HG02588 (cell line): ENCODE data around the gene MROH7.

Source experiments
- ATAC-seq: cut with Tn5 transposase; IDR thresholded peaks from one replicate; pipeline ENCODE4 v1.9.1; 2021; ENCODE audit warnings: mild to moderate bottlenecking, moderate library complexity; ENCODE audit not compliant: unreplicated experiment

Gene MROH7

DNA sequence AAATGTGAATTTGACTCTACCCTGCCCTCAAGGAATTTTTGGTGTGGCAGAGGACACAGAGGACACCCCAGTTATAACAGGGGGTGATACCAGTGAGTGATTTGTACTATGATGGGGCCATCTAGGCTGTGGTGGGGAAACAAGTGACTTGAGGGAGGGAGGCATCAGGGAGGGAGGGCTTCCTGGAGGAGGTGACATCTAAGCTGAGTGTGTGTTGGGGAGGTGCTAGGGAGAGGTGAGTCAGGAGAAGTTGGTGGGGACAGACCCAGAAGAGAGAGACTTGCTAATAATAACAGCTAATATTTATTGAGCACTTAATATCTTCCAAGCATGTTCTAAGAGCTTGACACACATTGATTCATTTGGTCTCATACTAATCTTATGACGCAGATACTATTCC is 54.2 kb downstream of the MROH7 start:
- ATAC-seq = no peak

- ATAC-seq = no peak
Measured at GRCh38 chr1:54696262-54696661, 54.7 kb downstream of the MROH7 start.

GRCh38 chr1:54697896-54698295 is 56.3 kb downstream of the MROH7 start:
- ATAC-seq = no peak

- no peak for ATAC-seq
Measured at GRCh38 chr1:54698346-54698745, 56.8 kb downstream of the MROH7 start.

GRCh38 chr1:54699936-54700525 is 58.4 kb downstream of the MROH7 start:
- no peak for ATAC-seq

- ATAC-seq = no peak
Measured at GRCh38 chr1:54701066-54701465, 59.5 kb downstream of the MROH7 start.

DNA sequence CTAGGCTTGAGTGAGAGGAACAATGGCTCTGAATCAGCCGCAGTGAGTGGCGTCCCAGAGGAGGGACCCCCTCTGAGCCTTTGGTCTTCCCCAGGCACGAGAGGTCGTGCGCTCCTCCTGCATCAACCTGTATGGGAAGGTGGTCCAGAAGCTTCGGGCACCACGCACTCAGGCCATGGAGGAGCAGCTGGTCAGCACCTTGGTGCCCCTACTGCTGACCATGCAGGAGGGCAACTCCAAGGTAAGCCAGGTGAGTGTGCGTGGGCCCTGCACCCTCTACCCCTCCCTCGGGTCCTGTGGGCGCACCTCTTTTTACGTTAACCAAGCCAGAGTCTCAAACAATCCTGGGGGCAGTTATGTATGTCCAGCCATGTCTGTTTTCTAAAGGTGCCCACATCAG is 60.4 kb downstream of the MROH7 start:
- ATAC-seq = no peak

- ATAC-seq = no peak
Measured at GRCh38 chr1:54703471-54703870, 61.9 kb downstream of the MROH7 start.

DNA sequence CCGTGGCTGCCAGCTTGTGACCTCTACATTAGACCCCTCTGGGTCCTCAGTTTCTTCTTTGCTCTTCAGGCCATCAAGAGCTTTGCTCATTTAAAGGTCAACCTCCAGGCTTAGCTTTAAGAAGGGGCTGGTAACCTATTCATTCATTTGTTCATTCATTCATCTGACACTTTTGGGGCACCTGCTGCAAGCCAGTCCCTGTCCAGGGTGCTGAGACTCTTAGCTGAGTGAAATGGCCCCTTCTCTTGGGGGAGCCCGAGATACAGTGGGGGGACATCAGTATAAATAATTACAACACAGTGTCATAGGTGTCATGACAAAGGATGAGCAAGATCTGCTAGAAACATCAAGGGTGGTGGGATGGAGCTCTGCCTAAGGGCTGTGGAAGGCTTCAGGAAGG is 63.6 kb downstream of the MROH7 start:
- no peak for ATAC-seq

GRCh38 chr1:54706419-54706818 is 64.8 kb downstream of the MROH7 start:
- no peak for ATAC-seq

GRCh38 chr1:54708385-54708784 is 66.8 kb downstream of the MROH7 start:
- ATAC-seq = no peak

DNA sequence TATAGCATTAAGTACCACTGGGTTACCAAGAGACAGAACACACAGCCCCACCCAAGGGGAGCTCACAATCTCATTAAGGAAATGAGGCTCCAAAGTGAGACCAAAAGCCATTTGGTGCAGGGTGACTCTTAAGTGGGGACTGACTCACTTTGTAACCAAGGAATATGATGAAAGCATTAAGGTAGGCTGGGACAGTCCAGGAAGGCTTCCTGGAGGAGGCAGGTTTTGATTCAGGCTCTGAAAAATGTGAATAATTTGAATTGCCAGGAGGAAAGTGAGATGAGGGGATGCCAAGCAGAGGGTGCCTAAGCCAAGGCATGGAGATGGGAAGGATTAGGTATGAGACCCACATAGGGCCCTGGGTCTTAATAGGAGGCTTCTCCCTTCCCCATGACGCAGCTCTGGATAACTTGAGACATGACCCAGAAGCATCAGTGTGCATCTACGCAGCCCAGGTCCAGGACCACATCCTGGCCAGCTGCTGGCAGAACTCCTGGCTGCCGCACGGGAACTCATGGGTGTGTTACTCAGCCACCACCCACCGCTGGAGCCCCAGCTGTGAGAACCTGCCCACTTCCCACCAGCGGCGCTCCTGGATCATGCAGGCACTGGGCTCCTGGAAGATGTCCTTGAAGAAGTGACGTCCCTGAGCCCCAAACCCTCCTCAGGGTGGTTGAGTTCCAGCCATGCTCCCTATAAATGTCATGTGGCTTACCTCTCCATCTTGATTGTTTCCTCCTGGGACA is 68.1 kb downstream of the MROH7 start:
- no peak for ATAC-seq

DNA sequence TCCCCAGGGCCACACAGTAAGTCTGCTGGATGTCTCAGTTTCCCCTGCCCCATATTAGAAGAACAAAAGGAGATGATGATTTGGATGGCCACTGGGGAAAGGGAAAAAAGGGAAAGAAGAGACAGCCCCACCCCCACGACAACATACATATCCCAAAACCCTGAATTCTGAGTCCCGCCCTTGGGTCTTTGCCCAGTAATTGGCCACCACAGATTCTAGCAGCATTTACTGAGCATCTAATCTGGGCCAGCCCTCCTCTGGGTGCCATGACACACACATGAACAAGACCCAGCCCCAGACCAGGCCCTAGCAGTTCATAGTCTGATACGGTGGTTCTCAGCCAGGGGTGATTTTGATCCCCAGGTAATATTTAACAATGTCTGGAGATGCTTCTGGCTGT is 68.8 kb downstream of the MROH7 start:
- ATAC-seq = no peak

DNA sequence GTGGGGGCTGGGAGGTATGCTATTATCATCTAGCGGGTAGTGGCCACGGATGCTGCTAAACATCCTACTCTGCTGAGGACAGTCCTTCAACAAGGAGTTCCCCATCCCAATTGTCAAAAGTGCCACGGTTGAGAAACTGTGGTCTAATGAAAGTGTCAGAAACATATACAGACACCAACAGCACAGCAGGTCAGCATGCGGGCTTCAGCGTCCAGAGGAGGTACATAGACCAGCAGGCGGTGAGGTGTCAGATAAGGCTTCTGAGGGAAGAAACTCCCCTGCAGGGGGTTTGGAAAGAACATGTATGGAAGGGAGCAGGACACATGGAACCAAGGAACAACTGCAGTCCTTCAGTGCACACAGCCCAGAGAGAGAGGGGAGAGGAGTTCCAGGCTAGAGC is 69.3 kb downstream of the MROH7 start:
- ATAC-seq = no peak

DNA sequence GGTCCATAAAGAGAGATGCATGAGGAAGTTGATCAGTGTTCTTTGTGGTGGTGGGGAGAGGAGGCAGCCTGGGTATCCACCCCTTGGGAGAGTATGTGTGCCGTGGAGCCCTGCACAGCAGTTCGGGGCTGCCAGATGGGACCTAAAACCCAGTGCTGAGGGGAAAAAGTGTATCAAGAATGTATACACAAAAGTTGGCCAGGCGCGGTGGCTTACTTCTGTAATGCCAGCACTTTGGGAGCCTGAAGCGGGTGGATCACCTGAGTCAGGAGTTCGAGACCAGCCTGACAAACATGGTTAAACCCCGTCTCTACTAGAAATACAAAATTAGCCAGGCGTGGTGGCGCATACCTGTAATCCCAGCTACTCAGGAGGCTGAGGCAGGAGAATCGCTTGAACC is 70.0 kb downstream of the MROH7 start:
- no peak for ATAC-seq

GRCh38 chr1:54714881-54715492 is 73.4 kb downstream of the MROH7 start:
- no peak for ATAC-seq

GRCh38 chr1:54715493-54716298 is 74.1 kb downstream of the MROH7 start, which contains the start of gene TTC4:
Gene TTC4 (plus strand): TSS chr1:54715861. CDS start chr1:54715909, 48 bp downstream.
- peak; percentile 95 for ATAC-seq

GRCh38 chr1:54716299-54717047 is 74.9 kb downstream of the MROH7 start:
- ATAC-seq = no peak

- ATAC-seq = no peak
Measured at GRCh38 chr1:54721719-54722118, 80.1 kb downstream of the MROH7 start.

GRCh38 chr1:54723985-54724384 is 82.4 kb downstream of the MROH7 start:
- ATAC-seq = no peak

DNA sequence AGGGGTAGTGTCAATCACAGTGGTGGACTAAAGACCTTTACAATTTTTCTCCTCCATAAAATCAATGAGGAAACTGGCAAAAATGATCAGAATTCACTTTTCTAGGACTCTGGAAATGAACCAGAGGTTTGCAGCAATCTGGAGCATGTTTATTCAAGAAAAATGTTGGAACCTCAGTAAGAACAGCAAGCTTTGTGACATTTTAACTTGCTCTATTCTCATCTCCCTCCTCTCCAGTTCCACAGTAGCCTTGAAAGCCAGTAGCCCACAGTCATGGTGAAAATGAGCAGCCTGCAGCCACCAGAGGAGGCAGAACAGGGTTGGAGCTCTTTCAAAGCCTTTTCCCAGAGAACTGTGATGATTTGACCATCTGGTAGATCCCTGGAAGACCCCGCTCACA is 83.2 kb downstream of the MROH7 start:
- no peak for ATAC-seq
